Testis (tissue), 3 donors: ENCODE measurements around the gene FAM50B. TPM values are rescaled to one million over a fixed set of nuclear protein-coding genes. Genes with fewer than 3 reads are reported as not detected.
A peak's percentile ranks its signal among the peaks of the same experiment; 100 is the strongest.

ENCODE experiments used
- DNase-seq: peaks from one replicate; pipeline ENCODE4 v3.0.0-alpha.2; 2019
- H3K27ac ChIP-seq, 2 donors: fragments of 200-600 bp; sonication (generic); one replicate each; pipeline ENCODE4 v1.5.1; 2019
- H3K27me3 ChIP-seq: fragments of 200-600 bp; sonication (generic); one replicate; pipeline ENCODE4 v1.5.1; 2019
- H3K36me3 ChIP-seq: fragments of 200-600 bp; sonication (generic); one replicate; pipeline ENCODE4 v1.5.1; 2017; ENCODE audit warnings: low read depth; ENCODE audit errors: missing control alignments
- H3K4me1 ChIP-seq: fragments of 200-600 bp; sonication (generic); one replicate; pipeline ENCODE4 v1.5.1; 2019
- H3K4me3 ChIP-seq, 2 donors: fragments of 200-600 bp; sonication (generic); one replicate each; pipeline ENCODE4 v1.5.1; 2017 to 2019
- H3K9me3 ChIP-seq: fragments of 200-600 bp; sonication (generic); one replicate; pipeline ENCODE4 v1.5.1; 2017
- POLR2A ChIP-seq: fragments of 450-650 bp; IDR thresholded peaks from one replicate; pipeline ENCODE4 v1.6.1; 2017; ENCODE audit warnings: antibody characterized with exemption, mild to moderate bottlenecking, moderate library complexity
- WGBS, 2 donors: methylation state at CpG; one replicate each; pipeline ENCODE4 v1.1.5; 2018; 5-methylcytosine and 5-hydroxymethylcytosine counted together
- intact Hi-C: fragments of 100-400 bp; cut with DNase I; formaldehyde crosslinking; loops from one replicate; pipeline ENCODE4 v1.15.1; 2023; ENCODE audit warnings: low total_unique reads
- polyA plus RNA-seq: library from polyadenylated mRNA; stranded (reverse); fragments of 350-450 nt; fragmentation: Illumina TruSeq; extraction: RNeasy Lipid Tissue Mini Kit (QIAGEN cat#74804); gene quantifications from one replicate; pipeline ENCODE4 v1.2.3, GENCODE V29; 2014; ENCODE audit warnings: low read depth, low replicate concordance; ENCODE audit not compliant: insufficient read depth
- total RNA-seq, 2 donors: library from RNA; depleted of rRNA; stranded (reverse); fragments of >200 nt; gene quantifications; one replicate each; pipeline ENCODE4 v1.2.3, GENCODE V29; 2016
- TF ChIP-seq, protein P1 (sequence below), 3 experiments: fragments of 450-650 bp in 2 of 3; fragments of 200-600 bp in 1 of 3; sonication (generic) in 1 of 3; IDR thresholded peaks; one replicate each; pipeline ENCODE4 v1.5.1; 2016 to 2019; ENCODE audit warnings: antibody characterized with exemption in 3 of 3, mild to moderate bottlenecking in 2 of 3, moderate library complexity in 1 of 3

The FAM50B gene
- total and polyA plus RNA-seq, 3 donors from 2014 or later, result 24.5 to 38.6 (median 27.4) TPM

DNA sequence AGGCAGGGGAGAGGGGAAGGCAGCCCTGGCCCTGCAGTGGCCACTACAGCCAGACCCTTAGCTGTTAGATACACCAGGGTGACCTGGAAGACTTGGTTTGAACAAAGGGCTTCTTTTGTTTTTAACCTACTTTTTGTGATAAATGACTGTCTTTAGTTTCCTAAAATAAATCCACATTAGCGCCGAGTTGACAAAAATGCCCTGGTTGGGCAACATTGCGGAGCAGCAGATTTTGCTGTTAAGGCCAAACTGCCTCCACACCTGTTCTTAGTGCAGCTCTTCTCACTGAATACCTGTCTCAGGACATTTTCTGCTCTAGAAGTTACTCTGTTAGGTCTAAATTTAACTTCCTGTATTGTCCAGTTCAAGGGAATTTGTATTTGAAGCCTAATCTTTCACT lies 42.7 kb downstream of the FAM50B start:
- DNase-seq, result no peak
- TF ChIP-seq POLR2A, result no peak
- TF ChIP-seq, protein P1, sequence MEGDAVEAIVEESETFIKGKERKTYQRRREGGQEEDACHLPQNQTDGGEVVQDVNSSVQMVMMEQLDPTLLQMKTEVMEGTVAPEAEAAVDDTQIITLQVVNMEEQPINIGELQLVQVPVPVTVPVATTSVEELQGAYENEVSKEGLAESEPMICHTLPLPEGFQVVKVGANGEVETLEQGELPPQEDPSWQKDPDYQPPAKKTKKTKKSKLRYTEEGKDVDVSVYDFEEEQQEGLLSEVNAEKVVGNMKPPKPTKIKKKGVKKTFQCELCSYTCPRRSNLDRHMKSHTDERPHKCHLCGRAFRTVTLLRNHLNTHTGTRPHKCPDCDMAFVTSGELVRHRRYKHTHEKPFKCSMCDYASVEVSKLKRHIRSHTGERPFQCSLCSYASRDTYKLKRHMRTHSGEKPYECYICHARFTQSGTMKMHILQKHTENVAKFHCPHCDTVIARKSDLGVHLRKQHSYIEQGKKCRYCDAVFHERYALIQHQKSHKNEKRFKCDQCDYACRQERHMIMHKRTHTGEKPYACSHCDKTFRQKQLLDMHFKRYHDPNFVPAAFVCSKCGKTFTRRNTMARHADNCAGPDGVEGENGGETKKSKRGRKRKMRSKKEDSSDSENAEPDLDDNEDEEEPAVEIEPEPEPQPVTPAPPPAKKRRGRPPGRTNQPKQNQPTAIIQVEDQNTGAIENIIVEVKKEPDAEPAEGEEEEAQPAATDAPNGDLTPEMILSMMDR (IDR thresholded peaks at IDR 0.05), result no peak
- H3K36me3 ChIP-seq, result no peaks in the 10 kb centered on the region
- H3K27ac ChIP-seq, result no peak overlapping the region
- H3K27me3 ChIP-seq, result no peaks in the 10 kb centered on the region
- no peaks in the 10 kb centered on the region for H3K9me3 ChIP-seq
- 85 to 87% methylated on average over 3 of the region's 3 CpGs for WGBS, 2 donors
- H3K4me1 ChIP-seq, result no peaks in the 10 kb centered on the region
- intact Hi-C loops, result no loop called here
- no peak overlapping the region for H3K4me3 ChIP-seq

DNA sequence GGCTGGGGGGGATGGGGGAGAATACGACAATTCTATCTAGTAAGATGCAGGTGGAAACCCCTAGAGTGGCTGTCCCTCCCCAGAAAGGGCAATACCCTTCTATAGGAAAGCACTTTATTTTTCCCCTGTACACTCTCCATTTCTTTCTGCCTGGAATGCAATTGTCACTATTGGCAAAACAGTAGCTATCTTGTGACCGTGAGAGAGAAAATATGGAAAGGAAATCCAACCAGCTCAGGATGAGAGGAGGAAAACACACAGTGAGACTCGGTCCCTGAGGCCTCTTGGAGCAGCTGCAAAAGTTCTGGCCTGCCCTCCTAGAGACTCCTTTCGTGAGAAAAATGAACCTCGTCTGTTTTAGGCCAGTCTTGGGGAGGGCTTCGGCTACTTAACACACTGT lies 43.4 kb downstream of the FAM50B start:
- TF ChIP-seq POLR2A, result no peak
- TF ChIP-seq, protein P1 (IDR thresholded peaks at IDR 0.05), result no peak
- Histone ChIP-seq H3K36me3 (no peaks in the 10 kb centered on the region), H3K27ac (no peak overlapping the region), H3K27me3 (no peaks in the 10 kb centered on the region), H3K4me3 (no peak overlapping the region), H3K9me3 (no peaks in the 10 kb centered on the region), H3K4me1 (no peaks in the 10 kb centered on the region)
- 71 to 85% methylated on average over 6 of the region's 6 CpGs for WGBS, 2 donors
- no peak for DNase-seq
- intact Hi-C loops, result no loop called here

DNA sequence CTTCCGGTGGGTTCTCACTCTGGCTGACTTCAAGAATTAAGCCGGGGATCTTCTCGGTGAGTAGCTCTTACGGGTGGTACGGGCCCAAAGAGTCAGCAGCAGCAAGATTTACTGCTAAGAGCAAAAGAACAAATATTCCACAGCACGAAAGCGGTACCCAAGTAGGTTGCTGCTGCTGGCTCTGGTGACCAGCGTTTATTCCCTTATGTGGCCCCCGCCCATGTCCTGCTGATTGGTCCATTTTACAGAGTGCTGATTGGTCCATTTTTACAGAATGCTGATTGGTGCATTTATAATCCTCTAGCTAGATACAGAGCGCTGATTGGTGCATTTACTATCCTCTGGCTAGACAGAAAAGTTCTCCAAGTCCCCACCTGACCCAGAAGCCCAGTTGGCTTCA lies 44.3 kb downstream of the FAM50B start:
- no peaks in the 10 kb centered on the region for H3K4me1 ChIP-seq
- peak; percentile 61 for DNase-seq
- H3K27ac ChIP-seq, result no peak overlapping the region

DNA sequence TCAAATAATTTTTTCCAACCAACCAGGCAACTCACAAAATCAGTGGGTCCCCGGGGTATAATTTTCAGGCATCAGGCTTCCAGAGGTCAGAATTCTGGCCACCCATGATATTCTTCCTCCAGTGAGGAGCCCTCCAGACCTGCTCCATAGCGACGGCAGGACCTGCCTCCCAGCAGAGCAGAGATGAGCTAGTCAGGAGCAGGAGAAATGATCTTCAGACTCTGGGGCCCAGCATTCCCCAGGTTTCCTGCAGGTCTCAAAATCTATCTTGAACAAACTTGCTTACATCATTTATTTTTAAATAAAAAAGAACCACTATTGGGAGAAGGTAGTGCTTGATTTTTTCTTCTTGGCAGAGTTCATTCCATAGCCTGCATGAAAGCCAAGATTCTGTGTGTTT lies 44.7 kb downstream of the FAM50B start:
- TF ChIP-seq POLR2A, result no peak
- TF ChIP-seq, protein P1 (IDR thresholded peaks at IDR 0.05), result no peak
- H3K4me1 ChIP-seq, result no peaks in the 10 kb centered on the region
- H3K4me3 ChIP-seq, result no peak overlapping the region
- intact Hi-C loops, result no loop called here
- 62 to 75% methylated on average over 3 of the region's 3 CpGs for WGBS, 2 donors
- no peaks in the 10 kb centered on the region for H3K9me3 ChIP-seq
- no peak overlapping the region for H3K27ac ChIP-seq
- H3K36me3 ChIP-seq, result no peaks in the 10 kb centered on the region
- no peak for DNase-seq
- no peaks in the 10 kb centered on the region for H3K27me3 ChIP-seq

More for the DNA sequence above, 44.3 kb downstream of the FAM50B start:
- Histone ChIP-seq H3K9me3 (no peaks in the 10 kb centered on the region), H3K36me3 (no peaks in the 10 kb centered on the region), H3K27me3 (no peaks in the 10 kb centered on the region), H3K4me3 (no peak overlapping the region)
- intact Hi-C loops, result no loop called here
- no peak for TF ChIP-seq POLR2A
- TF ChIP-seq, protein P1 (IDR thresholded peaks at IDR 0.05), result no peak
- WGBS, 2 donors, result 66 to 79% methylated on average over 10 of the region's 10 CpGs

DNA sequence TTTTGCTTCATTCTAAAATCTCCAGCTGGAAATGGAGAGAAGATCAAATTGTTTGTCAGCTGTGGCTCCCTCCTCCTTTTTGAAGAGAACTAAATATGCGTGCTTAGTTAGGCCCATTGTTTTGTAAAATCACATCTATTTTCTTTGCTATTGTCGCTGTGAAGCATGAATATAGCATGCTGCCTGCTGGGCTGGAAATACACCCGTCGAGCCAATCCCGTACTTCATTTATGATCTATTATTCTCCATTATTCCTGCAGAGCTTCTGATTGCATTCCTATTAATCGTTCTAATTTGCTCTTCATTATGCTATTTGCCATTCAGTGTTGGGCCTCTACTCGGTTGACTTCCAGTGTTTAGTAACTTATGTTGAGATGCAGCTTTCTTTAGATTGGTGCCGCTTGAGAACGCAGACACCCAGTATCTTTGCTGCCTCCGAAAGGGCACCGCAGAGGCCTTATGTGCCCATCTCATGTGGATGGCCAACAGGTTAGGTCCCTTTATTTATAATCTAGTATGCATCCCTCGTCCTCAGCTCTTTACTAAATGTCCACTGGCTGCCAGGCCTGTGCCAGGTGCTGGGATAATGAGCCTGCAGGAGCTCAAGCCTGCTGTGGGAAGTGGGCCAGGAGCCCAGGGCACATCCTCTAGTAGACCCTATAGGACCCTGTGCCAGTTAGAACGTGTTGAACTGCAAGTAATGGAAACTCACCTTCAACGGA lies 45.6 kb downstream of the FAM50B start:
- TF ChIP-seq, protein P1 (IDR thresholded peaks at IDR 0.05), result no peak
- no peak for TF ChIP-seq POLR2A
- WGBS, 2 donors, result 84 to 87% methylated on average over 14 of the region's 14 CpGs
- Histone ChIP-seq H3K27ac (no peak overlapping the region), H3K4me1 (no peaks in the 10 kb centered on the region), H3K27me3 (no peaks in the 10 kb centered on the region), H3K36me3 (no peaks in the 10 kb centered on the region), H3K9me3 (no peaks in the 10 kb centered on the region), H3K4me3 (no peak overlapping the region)
- DNase-seq, result no peak
- intact Hi-C loops, result no loop called here
